HG03460 (cell line): ENCODE results near the gene TRIM17.
A peak's percentile ranks its signal among the peaks of the same experiment; 100 is the strongest.

Experiments
- ATAC-seq: cut with Tn5 transposase; IDR thresholded peaks from one replicate; pipeline ENCODE4 v1.9.1; 2021; ENCODE audit not compliant: unreplicated experiment

Gene TRIM17

DNA sequence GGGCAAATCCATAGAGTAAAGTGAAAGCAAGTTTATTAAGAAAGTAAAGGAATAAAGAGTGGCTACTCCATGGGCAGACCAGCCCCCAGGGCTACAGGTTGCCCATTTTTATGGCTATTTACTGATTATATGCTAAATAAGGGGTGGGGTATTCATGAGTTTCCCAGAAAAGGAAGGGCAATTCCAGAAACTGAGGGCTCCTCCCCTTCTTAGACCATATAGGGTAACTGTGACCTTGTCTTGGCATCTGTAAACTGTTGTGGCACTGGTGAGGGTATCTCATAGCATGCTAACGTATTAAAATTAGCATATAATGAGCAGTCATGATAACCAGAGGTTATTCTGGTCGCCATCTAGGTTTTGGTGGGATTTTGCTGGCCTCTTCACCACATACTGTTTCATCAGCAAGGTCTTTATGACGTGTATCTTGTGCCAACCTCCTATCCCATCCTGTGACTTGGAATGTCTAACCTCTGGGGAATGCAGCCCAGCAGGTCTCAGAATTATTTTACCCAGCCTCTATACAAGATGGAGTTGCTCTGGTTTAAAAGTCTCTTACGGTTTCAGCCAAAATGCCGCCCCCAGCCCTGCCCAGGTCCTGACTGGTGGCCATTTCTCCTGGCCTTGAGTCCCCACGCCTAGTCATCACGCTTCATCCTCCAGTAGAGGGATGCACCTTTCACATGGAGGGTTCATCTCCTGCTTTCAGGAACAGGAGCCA, 982 bp upstream of the TRIM17 start:
- ATAC-seq = no peak

DNA sequence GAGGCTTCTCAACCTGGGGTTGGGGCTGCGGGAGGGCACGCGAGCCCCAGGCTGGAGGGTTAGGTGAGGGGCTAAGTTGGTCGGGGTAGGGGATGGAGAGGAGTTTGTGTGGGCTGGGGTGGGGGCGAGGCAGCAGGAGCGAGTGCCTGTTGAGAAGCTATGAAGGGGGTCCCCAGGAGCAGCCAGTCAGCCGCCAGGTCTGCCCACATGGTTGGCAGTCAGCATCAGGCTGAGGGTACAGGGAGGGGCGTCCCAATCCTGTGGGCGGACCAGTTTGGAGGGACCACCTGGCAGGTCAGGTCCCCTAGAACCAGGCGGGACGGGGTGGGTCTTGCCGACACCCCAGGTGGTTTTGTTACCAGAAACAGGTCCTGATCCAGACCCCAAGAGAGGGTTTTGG, 400 bp upstream of the TRIM17 start:
- no peak for ATAC-seq

DNA sequence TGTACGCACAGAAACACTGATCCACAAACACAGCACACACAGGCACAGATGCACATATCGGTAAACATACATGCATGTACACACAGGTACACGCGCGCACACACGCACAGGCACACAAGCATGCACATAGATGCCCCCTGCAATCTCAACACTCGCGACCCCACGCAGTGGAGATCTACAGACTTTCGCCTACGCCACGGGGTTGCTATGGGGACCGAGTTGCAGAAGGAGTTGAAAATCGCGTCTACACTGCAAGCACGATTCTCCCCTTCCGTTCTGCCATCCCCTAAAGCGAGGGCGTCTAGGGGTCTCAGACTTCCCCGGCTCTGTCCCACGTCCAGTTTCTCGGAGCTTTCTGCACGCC, 826 bp downstream of the TRIM17 start:
- ATAC-seq = no peak

DNA sequence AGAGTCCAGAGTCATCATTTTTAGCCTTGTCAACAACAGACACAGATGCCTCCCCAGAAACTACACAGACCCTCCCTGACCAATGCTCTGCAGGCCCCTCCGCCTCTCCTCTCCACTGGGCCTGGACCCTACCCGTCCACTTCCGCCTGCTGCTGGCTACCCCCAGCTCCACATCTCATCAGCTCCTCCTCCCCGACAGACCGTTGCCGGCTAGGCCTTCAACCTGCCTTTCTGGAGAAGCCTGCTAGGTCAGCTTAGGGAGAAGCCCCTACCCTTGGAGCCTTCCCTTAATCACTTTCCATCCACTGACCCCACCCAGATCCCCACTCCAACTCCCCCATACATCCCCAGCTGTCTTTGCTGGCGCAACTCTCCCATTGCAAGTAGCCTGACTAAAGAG, 1.4 kb downstream of the TRIM17 start:
- ATAC-seq = no peak

DNA sequence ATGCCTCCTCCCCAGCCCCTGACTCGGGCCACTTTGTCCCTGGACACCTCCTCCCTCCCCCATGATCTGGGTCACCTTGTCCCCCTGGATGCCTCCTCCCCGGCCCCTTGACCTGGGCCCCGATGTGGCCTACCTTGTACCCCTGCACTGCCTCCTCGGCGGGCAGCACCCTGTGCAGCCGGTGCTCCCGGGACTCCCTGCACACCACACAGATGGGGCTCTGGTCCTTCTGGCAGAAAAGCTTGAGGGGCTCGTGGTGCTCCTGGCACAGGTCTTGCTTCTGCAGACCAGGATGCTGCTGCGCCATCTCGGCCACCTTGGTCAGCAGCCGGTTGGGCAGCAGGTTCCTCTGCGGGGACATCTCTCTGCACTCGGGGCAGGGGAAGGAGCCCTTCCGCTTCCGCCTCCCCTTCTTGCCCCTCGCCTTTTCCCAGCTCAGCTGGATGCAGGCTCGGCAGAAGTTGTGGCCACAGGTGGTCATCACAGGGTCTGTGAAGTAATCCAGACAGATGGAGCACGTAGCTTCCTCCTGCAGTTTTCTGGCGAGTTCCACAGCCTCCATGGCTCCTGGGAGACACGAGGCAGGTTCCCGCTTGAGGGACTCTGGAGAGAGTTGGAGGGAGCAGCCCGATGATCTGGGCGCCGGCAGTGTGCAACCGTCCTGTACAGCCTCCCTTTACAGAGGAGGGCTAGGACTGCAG, 2.0 kb downstream of the TRIM17 start:
- no peak for ATAC-seq

DNA sequence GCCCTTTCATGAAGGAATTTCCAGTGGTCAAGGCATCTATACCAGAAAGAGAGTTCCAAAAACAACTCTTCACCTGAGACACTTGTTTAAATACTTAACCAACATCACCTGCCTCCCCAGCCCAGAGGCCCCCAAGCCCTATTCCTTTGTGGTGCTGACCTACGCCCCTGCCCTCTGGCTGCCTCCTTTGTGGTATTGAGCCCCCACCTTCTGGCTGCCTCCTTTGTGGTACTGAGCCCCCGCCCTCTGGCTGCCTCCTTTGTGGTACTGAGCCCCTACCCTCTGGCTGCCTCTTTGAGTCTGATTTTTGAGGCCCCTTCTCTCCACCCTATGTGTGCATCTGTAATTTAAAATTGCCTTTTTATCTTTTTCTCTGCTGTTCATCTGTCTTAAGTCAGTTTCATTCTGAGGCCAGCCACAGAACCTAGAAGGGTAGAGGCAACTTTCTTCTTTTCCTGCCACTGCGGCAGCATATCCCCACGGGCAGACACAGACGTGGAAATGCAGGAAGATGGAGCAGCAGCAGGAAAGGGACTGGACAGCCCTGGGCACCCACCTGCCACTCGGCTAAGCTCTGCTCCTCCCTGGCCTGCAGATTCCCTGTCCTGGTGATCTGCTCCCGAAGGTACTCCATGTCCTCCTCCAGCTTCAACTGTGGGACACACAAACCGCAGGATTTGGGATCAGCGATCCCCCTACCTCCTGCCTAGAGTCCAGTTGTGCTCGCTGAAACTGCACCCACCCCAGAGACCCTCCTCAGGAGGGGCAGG, 3.2 kb downstream of the TRIM17 start:
- no peak for ATAC-seq

DNA sequence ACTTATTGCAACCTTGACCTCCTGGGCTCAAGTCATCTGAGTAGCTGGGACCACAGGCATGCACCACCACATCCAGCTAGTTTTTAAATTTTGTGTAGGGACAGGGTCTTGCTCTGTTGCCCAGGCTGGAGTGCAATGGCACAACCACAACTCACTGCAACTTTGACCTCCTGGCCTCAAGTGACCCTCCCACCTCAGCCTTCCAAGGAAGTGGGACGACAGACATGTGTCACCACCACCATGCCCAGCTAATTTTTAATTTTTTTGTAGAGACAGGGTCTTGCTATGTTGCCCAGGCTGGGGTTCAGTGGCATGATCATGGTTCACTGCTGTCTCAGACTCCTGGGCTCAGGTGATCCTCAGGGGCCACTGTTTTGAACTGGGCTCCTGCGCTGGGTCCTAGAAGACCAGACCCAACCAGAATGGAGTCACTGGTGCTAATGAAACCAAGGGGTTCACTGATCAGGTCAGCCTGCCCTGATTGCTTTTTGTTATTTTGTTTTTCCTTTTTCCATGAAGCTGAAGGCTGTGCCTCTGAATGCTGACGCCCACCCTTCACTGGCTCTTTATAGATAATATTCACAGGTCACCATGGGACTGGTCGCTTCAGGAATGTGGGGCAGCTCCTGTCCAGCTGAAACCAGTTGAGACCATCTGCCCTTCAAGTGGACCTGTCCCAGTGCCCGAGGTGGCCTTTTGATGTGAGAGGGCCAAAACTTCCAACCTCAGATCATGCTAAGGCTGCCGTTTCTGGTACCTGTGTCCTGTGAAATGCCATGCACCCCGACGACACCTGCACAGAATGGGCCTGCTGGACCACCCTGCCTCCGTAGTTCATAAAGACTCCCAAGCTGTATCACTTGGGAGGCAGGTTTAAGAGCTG, 4.9 kb downstream of the TRIM17 start:
- ATAC-seq = no peak

DNA sequence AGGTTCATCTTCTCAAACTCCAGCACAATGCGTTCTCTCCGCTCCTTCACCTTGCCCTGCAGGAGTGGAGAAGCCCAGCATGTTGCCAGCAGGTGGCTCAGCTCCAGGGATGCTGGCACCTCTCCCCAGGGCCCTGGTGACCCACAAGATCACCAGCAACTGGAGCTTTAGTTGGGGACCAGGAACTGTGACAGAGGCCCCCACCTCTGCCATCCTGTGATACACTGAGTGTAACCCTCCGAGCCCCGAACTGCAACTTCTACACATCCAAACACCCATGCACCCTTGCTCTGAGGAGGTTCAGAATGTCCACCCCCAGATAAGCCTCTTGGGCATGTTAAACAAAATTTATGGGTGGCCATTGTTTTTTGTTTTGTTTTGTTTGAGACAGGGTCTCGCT, 5.5 kb downstream of the TRIM17 start:
- ATAC-seq = no peak

DNA sequence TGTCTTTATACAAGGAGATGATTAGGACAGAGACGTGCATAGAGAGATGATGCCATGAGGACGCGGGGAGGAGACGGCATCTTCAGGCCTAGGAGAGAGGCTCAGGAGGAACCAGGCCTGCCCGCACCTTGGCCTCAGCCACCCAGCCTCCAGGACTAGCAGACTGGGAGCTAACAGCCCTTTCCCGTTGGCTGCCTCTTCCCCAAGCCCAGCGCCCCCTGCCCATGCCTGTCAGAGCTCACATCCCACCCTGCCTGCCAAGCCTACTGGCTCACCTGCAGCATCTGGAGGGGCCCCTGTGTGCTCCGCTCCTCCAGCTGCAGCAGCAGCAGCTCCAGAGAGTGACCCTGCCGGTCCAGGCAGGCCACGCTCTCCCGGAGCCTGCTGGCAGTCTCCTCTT, 6.0 kb downstream of the TRIM17 start:
- ATAC-seq = no peak

DNA sequence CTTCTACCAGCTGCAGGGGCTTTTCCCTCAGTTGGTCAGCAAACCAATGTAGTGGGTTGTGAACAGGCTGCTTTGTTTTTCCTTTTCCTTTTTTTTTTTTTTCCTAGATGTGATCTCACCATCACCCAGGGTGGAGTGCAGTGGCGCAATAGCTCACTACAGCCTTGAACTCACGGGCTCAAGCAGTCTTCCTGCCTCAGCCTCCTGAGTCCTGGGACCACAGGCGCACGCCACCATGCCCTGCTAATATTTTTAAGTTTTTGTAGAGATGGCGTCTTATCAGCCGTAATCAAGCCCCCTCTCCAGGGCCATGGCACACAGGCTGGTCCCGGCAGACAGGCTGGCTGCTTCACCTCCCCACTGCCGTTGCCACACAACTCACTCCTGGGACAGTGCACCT, 6.6 kb downstream of the TRIM17 start:
- no peak for ATAC-seq

DNA sequence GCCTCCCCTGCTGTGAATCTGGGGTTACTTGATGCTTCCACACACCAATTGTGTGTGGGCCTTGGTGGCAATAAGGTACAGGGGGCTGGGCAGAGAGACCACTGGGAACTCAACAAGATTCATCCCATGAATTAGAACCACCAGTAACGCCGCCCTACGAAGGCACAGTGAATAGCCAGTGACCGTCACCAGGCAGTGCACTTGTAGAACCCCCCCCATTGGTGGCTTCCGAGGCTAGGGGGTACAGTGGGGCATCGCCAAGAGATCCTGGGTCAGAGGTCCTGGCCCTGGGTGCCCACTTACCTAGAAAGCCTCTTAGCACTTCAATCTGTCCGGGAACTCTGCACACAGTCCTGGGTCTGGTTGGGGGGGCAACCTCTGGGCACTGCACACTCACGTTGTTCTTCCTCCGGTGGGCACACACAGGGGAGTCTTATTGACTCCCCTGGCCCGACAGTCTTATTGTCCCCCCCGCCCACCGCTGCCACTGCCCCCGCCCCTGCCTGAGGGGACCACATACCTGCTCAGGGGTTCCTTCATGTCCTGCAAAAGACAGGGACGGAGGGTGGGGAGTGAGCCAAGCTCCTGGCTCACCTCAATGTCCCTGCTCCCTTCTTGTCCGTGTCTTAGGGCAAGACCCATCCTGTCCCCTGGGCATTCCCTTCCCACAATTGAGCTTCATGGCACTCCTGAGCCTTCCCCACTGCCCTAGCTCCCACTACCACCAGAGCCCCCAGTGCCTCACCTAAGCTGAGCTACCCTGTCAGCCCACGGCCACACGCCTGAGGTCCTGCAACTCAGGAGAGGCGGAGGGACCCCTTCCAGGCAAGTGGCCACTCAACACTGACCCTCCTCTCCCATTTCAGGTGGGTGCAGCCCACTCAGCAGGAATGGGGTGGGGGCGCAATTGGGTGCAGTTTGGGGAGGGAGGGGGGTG, 7.5 kb downstream of the TRIM17 start:
- ATAC-seq = no peak

DNA sequence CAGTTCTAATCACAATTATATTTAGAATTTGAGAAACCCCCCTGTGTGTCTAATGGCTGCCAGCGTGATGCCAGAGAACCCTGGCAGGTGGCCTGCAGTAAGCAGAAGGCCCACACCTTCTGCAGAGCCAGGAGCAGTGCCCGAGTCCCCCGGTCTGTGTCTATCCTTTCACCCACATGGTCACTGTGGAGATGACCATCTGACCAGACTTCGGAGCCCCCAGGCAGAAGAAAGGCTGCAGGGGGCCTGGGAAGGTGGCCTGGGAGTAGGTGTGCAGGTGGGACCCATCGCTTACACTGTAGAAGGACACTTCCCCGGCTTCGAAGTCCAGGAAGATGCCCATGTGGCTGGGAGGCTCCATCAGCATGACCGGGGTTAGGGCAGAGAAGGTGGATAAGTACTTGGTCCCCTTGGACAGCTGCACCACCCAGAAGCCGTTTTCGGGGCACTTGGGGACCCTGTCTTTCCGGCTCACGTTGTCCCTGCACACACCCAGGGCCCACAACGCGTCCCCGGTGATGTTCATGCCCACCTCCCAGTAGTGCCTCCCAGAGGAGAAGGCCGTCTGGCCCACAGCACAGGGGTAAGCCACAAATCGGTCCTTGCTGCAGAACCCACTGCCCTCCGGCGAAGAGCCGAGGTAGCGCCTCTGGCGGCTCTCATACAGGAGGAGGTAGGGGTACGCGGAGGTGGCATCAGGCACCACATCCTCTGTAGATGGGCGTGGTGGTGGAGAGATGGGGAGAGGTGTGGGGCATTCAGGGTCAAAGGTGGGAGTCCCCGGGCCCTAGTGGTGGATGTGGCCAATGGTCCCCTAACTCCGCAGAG, 8.4 kb downstream of the TRIM17 start:
- no peak for ATAC-seq

DNA sequence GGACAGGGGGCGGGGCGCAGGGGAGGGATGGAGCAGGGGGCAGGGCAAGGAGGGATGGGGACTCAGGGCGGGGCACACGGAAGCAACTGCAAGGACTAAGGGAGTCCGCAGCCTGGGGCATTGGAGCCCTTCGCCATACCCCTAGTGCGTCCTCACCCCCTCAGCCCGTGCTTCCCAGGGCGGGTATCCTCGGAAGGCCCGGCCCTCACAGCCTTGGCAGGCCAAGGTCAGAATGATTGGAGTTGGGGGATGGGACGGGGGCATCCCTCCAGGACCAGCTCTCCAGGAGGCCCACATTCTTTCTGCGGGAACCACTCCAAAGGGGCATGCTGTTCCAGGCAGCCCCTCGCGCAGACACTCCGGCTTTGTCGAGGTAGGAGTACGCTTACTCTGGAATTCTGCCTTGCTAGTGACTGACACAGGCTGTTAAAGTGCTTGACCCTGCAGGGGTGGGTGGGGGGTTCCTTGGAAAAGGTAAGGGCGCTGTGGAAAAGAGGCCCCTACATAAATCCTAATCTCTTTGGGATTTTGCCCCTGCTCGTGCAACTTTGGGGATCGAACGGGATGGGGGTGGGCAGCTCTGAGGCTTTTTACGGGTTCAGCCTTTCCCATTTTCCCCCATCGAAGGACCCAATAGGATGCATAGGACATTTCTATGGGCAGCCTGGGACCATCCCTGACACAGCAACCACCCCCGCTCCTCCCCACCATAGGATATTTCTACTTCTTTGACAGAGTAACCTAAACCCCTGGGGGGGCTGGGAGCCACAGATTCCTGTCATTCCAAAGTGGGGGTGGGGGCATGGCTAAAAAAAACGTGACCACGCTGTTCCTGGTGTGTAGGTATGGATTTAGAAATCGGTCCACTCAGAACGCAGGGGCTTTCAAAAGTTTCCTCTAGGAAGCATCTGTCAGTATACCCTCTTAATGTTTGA, 9.3 kb downstream of the TRIM17 start:
- ATAC-seq = no peak

DNA sequence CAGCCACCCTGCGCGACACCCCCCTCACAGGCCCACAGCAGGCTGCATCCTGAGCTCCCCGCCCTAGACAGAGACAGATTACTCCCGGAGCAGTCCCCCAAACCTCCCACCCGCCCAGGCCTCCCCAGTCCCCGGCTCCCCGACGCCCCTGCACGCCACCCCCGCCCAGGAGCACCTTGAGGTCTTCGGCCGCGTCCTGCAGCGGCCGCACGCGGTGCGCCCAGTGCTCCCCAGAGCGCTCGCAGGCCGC, 10.8 kb downstream of the TRIM17 start:
- ATAC-seq = peak; percentile 1

DNA sequence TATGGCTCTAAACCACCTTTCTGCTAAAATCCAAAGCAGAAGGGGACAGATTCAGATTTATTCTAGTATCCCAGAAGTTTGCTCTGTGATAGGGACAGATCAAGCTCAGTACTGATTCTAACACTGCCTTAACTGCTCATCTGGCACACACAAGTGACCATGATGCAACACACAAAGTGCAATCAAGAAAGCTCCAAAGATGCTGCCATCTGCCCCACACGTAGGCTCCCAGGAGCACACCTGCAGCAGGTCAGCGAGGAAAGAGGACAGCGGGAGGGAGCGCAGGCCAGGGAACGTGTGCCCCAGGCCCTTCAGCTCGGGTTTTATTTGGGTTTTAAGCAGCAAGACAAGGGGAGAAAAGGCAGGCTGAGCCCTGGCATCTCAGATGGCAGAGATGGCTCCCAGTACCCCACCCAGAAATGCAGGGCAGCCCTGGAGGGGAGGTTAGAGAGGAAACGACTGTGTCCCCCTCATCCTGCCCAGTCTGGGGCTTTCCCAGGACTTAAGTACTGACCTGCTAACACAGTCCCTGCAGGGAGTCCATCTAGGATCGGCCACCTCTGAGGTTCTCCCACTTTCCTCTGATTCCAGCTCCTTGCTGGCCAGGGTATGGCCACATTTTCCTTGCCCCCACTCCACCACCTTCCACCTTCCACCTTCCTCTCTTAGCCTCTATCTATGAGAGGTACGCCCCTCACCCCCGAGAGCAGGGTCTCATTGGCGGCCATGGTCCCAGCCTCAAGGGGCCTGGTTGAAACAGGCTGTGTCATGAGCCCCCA, 11.3 kb downstream of the TRIM17 start:
- no peak for ATAC-seq

DNA sequence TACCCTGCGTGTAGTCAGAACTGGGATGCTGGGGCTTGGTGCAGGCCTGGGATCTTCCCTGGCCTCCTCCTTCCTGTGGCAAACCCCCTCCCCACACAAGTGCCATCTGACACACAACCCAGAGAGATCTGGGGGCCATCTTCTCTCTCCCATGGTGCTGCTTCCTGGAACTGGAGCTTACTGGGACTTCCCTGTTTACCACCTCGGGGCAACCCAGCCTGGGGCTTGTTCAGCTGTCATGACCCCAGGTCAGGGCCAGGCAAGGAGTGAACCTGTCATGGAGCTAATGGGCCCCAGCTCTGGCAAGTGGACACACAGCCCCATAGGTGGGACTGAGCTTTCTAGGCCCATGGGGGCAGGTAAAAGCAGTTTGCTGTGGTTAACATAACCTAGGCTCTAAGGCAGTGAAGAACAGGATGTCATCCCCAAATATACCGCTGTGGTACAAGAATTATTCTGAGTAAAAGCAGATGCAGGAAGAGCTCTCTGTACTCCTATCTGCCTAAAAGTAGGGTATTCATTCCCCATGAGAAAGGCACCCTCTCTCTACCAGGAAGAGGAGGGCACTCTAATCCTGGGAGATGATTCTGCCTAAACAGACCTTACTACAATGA, 12.4 kb downstream of the TRIM17 start:
- no peak for ATAC-seq

DNA sequence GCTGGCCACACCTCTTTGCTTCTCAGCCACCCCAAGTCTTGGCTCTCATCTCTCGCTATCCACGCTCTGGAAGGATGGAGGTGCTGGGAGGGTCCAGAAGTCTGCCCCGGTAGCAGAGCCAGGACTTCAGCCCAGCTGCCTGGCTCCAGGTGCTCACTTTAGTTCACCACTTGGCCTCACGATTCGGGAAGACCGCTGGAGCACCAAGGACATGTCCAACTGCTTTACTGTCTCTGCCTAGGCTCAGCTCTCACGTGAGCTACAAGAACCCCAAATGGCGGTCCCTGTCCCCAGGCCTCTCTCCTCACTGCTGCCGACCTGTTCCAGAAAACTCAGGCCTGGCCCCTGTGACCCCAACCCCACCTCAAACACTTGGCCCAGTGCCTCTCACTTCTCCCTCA, 13.4 kb downstream of the TRIM17 start:
- ATAC-seq = no peak
